GM18520 (cell line): ENCODE data around the gene CROCC.
"Not testable (repeated sequence)": the region's sequence is repeated elsewhere in the genome, so short reads cannot be mapped to it uniquely, and the experiment has no call there.

Experiments used
- ATAC-seq: cut with Tn5 transposase; IDR thresholded peaks from one replicate; pipeline ENCODE4 v1.9.1; 2021; ENCODE audit not compliant: unreplicated experiment

The CROCC gene

DNA sequence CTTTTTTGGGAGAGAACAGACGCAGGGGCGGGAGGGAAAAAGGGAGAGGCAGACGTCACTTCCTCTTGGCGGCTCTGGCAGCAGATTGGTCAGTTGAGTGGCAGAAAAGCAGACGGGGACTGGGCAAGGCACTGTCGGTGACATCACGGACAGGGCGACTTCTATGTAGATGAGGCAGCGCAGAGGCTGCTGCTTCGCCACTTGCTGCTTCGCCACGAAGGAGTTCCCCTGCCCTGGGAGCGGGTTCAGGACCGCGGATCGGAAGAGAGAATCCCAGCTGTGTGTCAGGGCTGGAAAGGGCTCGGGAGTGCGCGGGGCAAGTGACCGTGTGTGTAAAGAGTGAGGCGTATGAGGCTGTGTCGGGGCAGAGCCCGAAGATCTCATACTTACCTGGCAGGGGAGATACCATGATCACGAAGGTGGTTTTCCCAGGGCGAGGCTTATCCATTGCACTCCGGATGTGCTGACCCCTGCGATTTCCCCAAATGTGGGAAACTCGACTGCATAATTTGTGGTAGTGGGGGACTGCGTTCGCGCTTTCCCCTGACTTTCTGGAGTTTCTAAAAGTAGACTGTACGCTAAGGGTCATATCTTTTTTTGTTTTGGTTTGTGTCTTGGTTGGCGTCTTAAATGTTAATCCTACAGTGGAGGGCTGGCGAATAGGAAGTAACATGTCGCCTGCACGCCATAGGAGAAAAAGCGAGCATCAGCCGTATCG is 26.0 kb upstream of the CROCC start, which contains the start of gene RNU1-2:
Gene RNU1-2 (plus strand): TSS at position 383 of the 718 bp plus-strand sequence.
- peak; percentile 89 for ATAC-seq

DNA sequence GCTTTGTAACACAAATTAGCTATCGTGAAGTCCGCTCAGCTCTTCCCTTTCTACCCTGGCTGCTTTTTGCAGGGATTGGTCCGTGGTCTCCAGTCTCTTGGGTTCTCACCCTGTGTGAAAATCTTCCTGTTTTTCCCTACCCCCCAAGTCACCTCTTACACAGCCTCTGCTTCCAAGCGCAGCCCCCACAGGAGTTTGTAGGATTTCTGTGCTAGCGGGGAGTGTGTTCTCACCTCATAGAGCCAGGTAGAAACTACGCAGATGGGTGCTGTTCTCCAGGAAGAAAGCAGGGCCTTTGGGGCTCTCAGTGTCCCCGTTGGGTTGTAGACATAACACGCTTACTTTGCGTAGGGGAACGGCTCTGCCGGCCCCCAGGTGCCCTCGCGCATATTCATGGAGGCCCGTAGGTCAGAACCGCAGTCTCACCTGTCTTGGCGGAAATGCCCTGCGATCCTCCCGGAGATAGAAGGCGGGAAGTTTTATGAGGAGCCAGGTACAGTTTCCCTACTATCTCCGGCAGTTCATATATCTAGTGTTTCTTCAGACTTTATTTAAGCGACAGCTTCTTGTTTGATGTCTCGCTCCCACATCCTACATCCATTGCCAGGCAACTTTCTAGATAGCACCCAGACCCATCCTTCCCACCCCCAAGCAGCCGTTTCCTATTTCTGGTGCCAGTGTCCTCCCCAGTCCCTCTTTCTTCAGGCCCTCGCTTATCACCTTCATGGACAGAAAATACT is 25.2 kb upstream of the CROCC start:
- ATAC-seq: peak; percentile 19

GRCh38 chr1:16897653-16898052 is 24.1 kb upstream of the CROCC start:
- not testable (repeated sequence) for ATAC-seq

DNA sequence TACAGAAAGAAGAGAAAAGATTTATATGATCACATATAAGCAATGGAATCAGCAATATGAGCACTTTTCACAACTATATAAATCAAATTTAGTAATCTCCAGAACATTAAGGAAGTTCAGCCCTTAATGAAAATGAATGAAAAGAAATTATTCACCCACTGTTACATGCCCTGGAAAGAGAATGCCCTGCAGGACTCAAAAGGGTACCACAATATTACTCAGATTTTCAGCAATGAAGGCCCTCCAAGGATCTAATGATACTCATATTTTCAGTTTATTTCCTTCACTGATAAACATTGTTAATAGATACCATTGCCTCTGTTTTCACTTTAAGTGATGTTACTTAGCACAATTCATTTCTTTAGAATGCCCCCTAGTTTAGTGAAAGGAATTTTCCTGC is 23.4 kb upstream of the CROCC start:
- ATAC-seq: not testable (repeated sequence)

GRCh38 chr1:16899020-16899419 is 22.7 kb upstream of the CROCC start:
- not testable (repeated sequence) for ATAC-seq

DNA sequence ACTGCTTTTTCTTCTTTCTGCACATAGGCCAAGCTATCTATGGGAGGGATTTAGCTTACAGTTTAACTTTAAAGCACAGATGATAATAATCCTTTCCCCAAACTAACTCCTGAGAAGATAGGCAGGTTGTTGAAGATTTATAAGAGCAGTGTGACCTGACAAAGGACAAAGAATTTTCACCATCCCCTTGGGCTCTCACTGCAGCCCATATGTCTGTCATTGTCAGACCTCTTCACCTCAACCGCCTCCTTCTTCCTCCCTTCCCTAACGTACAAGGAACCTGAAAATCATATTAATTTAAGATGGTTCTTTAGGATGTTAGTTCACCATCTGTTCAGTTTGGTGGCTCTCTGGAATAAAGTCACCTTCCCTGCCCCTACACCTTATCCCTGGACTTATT is 21.0 kb upstream of the CROCC start:
- ATAC-seq: no peak

- not testable (repeated sequence) for ATAC-seq
Observed at GRCh38 chr1:16901371-16901770, 20.4 kb upstream of the CROCC start.

DNA sequence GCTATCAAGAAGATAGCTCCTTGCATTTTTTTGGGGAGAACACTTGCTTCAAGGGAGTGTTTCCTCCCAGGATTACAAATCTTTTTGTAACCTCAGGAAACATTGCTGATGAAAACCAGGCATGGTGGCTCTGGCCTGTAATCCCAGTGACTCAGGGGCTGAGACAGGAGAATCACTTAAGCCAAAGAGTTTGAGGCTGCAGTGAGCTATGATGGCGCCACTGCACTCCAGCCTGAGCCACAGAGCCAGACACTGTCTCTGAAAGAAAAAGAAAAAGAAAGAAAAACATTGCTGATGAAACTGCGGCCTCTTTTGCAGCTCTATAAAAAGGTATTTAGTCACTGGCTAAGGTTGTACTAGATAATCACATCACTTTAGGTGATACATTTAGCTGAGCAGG is 18.7 kb upstream of the CROCC start:
- no peak for ATAC-seq

DNA sequence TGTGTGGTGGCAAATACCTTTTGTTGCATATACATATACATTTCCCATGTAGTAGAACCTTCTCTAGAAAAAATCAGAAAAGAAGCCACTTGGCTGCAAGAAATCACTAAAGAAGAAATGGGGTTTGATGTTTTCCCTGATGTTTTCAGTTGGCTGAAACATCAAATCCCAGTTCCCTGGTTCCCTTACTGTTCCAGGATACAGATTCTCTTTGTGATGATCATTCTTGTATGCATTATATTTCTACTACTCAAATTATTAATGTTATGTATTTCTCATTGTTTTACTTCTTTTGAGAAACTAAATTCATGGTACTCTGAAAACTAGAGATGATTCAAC is 18.3 kb upstream of the CROCC start:
- ATAC-seq: no peak

DNA sequence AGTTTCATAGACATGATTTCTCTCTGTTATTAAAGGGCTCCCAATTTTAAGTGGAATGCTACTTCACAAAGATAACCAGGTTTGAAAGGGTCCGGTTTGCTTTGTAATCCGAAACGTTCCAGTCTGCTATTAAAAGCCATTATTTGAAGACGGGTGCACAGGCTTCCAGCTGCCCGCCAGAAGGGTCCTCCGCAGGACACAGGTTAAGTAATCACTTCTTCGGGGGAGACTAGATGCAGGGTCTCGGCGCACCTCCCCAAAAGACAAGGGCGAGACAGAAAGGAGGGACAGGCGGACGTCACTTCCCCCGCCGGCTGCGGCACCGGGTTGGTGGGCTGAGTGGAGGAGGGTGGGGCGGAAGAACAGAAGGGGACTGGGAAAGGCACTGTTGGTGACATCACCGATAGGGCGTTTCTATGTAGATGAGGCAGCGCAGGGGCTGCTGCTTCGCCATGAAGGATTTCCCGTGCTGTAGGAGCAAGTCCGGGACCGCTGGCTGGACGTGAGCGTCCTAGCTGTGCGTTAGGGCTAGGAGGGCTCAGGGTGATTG is 17.1 kb upstream of the CROCC start:
- ATAC-seq: peak; percentile 80

GRCh38 chr1:16905110-16905867 is 16.4 kb upstream of the CROCC start:
- peak; percentile 56 for ATAC-seq

DNA sequence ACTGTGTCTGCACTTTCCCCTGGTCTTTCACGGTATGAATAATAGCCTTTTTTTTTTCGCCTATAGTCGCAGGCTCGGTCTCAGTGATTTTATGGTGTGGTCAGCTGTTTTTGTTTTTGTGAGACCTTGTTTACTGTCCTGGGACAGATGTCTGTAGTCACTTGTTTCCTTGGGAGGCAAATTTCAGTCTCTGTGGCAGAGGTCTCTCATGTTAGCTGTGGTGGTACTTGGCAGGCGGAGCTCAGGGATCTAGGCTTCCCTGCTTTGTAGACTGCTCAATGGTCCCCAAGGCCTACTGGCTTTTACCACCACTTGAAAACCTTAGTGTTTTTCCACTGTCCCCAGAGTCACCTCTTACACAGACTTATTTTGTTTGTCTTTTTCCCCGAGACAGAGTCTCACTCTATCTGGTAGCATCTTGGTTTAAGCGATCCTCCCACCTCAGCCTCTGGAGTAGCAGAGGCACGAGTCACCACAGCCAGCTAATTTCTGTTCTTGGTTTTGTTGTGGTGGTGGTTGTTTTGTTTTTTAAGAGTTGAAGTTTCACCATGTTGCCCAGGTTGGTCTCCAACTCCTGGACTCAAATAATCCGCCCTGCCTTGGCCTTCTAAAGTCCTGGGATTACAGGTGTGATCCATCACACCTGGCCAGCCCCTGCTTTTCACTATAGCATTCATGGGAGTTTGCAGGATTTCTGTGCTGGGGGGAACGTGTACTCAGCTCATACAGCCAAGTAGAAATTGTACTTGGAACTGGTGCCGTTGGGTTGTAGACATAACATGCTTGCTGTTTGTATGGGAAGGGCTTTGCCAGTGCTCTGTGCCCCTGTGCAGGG is 15.6 kb upstream of the CROCC start:
- no peak for ATAC-seq

GRCh38 chr1:16906873-16907272 is 14.9 kb upstream of the CROCC start:
- no peak for ATAC-seq

DNA sequence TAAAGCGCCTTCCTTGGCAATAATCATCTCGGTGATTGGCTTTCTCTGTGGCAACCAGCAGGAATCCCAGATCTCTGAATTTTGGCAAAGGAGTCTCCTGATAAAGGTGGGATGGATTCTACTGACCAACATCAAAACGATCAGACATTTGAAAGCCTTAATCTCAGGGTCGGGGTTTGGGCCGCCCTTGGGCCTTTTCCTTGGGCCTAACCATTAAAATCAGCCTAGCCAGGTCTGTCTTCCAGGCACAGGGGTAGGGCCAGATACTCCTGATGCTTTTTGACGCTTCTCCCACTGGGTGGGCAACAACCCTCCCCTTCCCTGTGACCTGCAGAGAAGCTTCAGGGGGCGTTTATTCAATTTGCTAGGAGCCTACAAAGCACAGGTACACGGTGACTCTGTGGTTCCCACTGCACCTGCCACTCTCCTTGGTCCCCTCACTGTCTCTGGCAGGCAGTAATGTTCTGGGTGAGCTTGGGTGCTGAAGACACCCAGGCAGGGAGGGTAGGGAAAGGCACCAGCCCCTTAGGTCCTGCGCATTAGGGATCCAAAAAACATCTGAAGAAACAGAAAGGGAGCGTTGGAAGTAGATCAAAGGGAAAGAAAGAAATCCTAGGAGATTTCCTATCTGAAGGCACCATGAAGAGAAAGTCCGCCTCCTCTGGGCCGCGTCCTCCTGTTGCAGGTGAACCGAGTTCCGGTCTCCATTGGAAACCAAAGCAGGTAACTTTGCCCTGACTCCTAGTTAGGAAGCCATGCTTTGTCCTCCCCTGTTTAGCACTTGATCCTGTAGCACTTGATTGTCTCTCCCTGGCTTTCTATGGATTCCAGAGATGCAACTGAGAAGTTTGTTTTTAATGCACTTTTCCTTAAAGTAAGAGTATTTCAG is 13.6 kb upstream of the CROCC start:
- ATAC-seq: no peak

DNA sequence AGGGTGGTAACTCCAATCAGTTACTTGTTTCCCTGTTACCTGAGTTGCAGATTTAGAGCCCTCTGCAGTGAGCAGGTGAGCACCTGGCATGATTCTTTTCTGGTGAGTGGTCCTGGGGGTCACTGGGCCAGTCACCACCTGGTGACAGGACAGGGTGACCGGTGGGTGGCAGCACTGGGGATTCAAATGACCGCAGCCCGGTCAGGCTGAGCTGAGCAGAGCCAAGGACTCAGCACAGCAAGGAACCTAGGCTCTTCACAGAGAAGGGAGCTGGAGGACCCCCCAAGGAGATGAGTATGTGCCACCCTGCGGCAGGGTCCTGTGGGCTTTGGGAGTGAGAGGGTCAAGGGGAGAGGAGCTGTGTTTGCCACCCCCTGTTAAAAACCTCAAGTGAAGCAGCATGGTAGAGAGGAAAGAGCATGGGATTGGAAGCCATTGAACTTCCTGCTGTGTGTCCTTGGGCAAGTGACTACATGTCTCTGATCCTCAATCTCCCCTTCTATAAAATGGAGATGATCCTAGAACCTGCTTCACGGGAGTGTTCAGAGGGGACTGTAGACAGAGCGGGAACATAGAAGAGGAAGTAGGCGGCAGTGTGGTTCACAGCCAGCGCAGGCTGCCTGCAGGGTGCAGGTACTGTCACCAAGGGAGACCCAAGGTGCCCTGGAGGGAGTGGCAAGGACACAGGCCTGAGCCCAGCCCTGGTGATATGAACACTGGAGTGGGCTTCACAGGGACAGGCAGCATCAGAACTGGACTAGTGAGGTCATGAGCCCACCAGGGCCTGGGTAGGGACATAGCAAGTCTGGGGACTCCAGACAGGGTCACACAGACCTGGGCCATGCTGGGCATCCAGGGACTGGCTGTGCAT is 9.6 kb upstream of the CROCC start:
- ATAC-seq: not testable (repeated sequence)

- not testable (repeated sequence) for ATAC-seq
Observed at GRCh38 chr1:16912742-16913141, 9.0 kb upstream of the CROCC start.

GRCh38 chr1:16913181-16913832 is 8.4 kb upstream of the CROCC start:
- no peak for ATAC-seq
